Measurements from ENCODE around the gene MEF2D. TPM values are rescaled to one million over a fixed set of nuclear protein-coding genes. Genes with fewer than 3 reads are reported as not detected.

The MEF2D gene
- total RNA-seq, 4 donors from 2014 or later = 26.4 to 80.6 (median 32.0) TPM

DNA sequence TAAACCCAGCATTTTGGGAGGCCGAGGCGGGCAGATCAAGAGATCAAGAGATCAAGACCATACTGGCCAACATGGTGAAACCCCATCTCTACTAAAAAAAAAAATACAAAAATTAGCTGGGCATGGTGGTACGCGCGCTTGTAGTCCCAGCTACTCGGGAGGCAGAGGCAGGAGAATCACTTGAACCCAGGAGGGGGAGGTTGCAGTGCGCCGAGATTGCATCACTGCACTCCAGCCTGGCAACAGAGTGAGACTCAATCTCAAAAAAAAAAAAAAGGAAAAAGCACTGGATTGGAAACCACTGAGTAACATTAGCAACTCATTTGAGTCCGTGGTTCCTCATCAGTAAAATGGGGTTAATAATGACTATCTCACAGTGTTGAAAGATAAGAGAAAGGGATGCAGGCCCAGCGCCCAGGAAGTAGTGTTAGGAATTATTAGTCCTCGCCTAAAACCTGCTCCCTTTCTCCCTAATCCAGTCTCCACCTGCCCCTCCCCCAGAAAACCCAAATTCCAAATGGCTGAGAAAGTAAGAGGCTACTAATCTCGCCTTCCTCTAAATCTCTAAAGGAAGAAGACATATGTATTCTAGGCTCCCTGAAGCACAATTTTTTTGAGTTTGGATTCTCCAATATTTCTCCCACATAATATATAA, 82.0 kb downstream of the MEF2D start:
- Histone ChIP-seq H3K27me3 (peaks cover 32% of the 10 kb centered on the region), H3K4me3 (replicated peaks in 1 of 3) (no peak overlapping the region), H3K4me1 (peaks cover 15 to 23% of the 10 kb centered on the region in 2 donors), H3K36me3 (no peaks in the 10 kb centered on the region), H3K27ac (no peak overlapping the region), H3K9me3 (no peaks in the 10 kb centered on the region)
- WGBS, 2 donors = 84 to 86% methylated on average over 12 of the region's 12 CpGs
- DNase-seq = no peak
- TF ChIP-seq, protein P1, sequence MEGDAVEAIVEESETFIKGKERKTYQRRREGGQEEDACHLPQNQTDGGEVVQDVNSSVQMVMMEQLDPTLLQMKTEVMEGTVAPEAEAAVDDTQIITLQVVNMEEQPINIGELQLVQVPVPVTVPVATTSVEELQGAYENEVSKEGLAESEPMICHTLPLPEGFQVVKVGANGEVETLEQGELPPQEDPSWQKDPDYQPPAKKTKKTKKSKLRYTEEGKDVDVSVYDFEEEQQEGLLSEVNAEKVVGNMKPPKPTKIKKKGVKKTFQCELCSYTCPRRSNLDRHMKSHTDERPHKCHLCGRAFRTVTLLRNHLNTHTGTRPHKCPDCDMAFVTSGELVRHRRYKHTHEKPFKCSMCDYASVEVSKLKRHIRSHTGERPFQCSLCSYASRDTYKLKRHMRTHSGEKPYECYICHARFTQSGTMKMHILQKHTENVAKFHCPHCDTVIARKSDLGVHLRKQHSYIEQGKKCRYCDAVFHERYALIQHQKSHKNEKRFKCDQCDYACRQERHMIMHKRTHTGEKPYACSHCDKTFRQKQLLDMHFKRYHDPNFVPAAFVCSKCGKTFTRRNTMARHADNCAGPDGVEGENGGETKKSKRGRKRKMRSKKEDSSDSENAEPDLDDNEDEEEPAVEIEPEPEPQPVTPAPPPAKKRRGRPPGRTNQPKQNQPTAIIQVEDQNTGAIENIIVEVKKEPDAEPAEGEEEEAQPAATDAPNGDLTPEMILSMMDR (IDR thresholded peaks at IDR 0.05) = no peak
- TF ChIP-seq POLR2A (IDR thresholded peaks at IDR 0.05) = no peak
- intact Hi-C loops (cut with DNase I) = no loop called here

DNA sequence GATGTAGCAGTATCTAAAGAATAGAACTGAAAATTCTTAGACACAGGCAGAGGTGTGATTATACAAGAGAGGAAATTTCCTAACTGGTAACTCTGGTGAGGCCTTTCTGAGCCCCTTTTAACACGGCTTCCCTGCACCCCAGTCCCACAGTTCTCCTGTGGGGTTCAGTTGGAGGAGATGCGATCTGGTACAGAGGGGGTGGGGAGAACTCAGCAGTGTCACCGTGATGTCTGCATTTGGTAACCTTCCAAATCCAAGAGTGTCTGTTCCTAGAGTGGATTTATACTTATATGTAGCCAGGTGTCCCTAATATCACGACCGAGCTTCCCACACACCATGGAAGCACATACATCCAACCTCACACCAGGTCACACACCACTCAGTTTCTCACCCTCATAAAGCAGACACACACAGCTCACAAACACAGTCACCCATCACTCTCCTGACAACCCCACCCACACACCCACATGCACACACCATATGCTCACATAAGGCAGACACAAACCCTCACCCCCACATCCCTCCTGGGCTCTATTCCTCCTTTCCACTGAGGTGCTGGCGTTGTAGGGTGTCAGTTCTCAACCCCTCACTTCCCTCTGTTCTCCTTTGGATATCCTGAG, 83.1 kb downstream of the MEF2D start:
- intact Hi-C loops (cut with DNase I) = no loop called here
- DNase-seq = no peak
- no peak overlapping the region for H3K4me3 ChIP-seq (replicated peaks in 1 of 3)
- WGBS, 2 donors = 79 to 81% methylated on average over 6 of the region's 6 CpGs
- no peaks in the 10 kb centered on the region for H3K9me3 ChIP-seq
- H3K27ac ChIP-seq = no peak overlapping the region
- H3K4me1 ChIP-seq = peaks cover 15 to 23% of the 10 kb centered on the region in 2 donors
- peaks cover 32% of the 10 kb centered on the region for H3K27me3 ChIP-seq
- TF ChIP-seq, protein P1 (IDR thresholded peaks at IDR 0.05) = no peak
- no peak for TF ChIP-seq POLR2A (IDR thresholded peaks at IDR 0.05)
- H3K36me3 ChIP-seq = no peaks in the 10 kb centered on the region

DNA sequence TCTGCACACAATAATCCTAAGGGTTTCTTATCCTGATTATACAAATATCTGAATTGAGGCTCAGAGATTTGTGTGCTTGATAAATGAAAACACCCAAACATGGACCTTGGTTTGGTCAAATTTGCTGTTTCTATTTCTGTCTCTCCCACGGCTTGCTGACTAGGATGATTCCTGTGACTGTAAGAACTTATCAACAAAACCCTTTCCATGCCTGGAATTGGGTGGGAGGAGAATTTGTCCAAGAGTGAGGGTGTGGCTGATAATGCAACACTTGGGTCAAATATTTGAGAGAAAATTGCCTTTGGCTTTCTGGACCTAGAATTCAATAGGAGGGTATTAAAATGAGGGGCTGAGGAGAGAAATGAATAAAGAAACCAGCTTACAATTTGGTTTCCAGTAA, 83.6 kb downstream of the MEF2D start:
- DNase-seq = no peak
- Histone ChIP-seq H3K4me1 (peaks cover 15 to 22% of the 10 kb centered on the region in 2 donors), H3K4me3 (replicated peaks in 1 of 3) (no peak overlapping the region), H3K36me3 (no peaks in the 10 kb centered on the region), H3K9me3 (no peaks in the 10 kb centered on the region), H3K27ac (no peak overlapping the region), H3K27me3 (peaks cover 32% of the 10 kb centered on the region)
- intact Hi-C loops (cut with DNase I) = no loop called here
- 56 to 64% methylated on average over 1 of the region's 1 CpG for WGBS, 2 donors
- TF ChIP-seq, protein P1 (IDR thresholded peaks at IDR 0.05) = no peak
- no peak for TF ChIP-seq POLR2A (IDR thresholded peaks at IDR 0.05)

DNA sequence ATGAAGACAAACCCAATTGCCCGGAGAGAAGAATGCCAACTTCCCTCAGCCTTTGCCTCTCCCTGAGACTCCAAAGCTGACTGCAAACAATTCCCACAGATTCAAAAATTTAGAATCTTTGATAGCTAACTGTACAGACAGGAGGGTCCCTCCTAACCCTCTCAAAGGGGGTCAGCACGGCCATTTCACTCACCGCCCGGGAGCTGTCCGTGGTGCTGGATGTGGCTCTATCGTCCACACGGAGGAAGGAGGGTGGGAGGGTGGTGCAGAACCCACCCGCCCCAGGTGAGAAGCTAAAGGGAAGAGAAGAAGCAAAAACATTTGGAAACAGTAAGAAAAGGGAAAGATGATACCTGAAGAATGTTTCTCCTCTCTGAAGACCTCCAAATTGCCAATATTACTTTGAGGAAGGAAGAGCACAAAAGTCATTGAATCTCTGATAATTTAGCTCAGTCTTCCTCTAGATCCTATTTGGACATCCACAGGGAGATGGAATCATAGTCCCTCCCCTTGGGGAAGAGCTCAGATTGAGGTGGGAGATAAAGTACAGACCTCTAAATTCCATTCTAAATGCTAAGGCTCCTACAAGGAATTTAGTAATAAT, 86.0 kb downstream of the MEF2D start:
- Histone ChIP-seq H3K9me3 (no peaks in the 10 kb centered on the region), H3K27ac (no peak overlapping the region), H3K36me3 (no peaks in the 10 kb centered on the region), H3K4me1 (no peaks in the 10 kb centered on the region), H3K4me3 (replicated peaks in 1 of 3) (no peak overlapping the region), H3K27me3 (peaks cover 12% of the 10 kb centered on the region)
- no peak for TF ChIP-seq POLR2A (IDR thresholded peaks at IDR 0.05)
- TF ChIP-seq, protein P1 (IDR thresholded peaks at IDR 0.05) = no peak
- 11 to 14% methylated on average over 8 of the region's 8 CpGs for WGBS, 2 donors
- no peak for DNase-seq
- intact Hi-C loops (cut with DNase I) = no loop called here

MicroRNA genes within 50 kb of the gene (microRNA counts, 767-probe panel; counts per million panel counts)
- microRNA hsa-miR-9-5p = 2,159 to 2,504 counts per million in 2 donors

Small RNA genes within 50 kb of the gene (microRNA-seq; reads per million reads assigned to microRNA genes)
- gene MIR9-1 = not detected

Small RNA genes within 50 kb of the gene (small RNA-seq; reads per million reads assigned to genes)
- not detected for gene MIR9-1
- not detected for gene RF00019

Other genes starting within 250 kb of the MEF2D start
- gene SMG5, start 217.9 kb downstream of the MEF2D start, total RNA-seq = 10 to 100 TPM; 57.2 to 89.0 (median 76.1) TPM
- gene TMEM79, start 216.4 kb downstream of the MEF2D start, total RNA-seq = 1 to 10 TPM in 3 of 4 donors, under 1 TPM in 1; 0.96 to 2.2 (median 1.7) TPM
- 10 to 100 TPM; 43.3 to 56.1 (median 49.8) TPM for gene GLMP, start 205.1 kb downstream of the MEF2D start, total RNA-seq
- gene VHLL, start 201.5 kb downstream of the MEF2D start, total RNA-seq = not detected
- 100 to 1,000 TPM; 121 to 214 (median 170) TPM for gene CCT3, start 162.5 kb downstream of the MEF2D start, total RNA-seq
- gene TSACC, start 162.2 kb downstream of the MEF2D start, total RNA-seq = 1 to 10 TPM in 2 of 4 donors, not detected in 2; 1.2 to 8.3 TPM
- not detected for gene RHBG, start 131.6 kb downstream of the MEF2D start, total RNA-seq
- 1 to 10 TPM in 1 of 4 donors, under 1 TPM in 3; 0.15 to 1.4 (median 0.50) TPM for gene IQGAP3, start 71.8 kb upstream of the MEF2D start, total RNA-seq
- under 1 TPM in 2 of 4 donors, not detected in 2; 0.27 to 0.67 TPM for gene TTC24, start 78.9 kb upstream of the MEF2D start, total RNA-seq
- 100 to 1,000 TPM in 3 of 4 donors, 10 to 100 TPM in 1; 69.1 to 176 (median 117) TPM for gene NAXE, start 91.0 kb upstream of the MEF2D start, total RNA-seq
- gene GPATCH4, start 100.7 kb upstream of the MEF2D start, total RNA-seq = 10 to 100 TPM; 14.1 to 49.2 (median 24.5) TPM
- gene HAPLN2, start 118.6 kb upstream of the MEF2D start, total RNA-seq = under 1 TPM in 1 of 4 donors, not detected in 3; 0.79 TPM
- 1 to 10 TPM in 1 of 4 donors, under 1 TPM in 1, not detected in 2; 0.54 to 1.1 TPM for gene BCAN, start 141.3 kb upstream of the MEF2D start, total RNA-seq
- 10 to 100 TPM in 2 of 4 donors, 1 to 10 TPM in 2; 4.3 to 10.4 (median 9.0) TPM for gene NES, start 176.6 kb upstream of the MEF2D start, total RNA-seq
- 10 to 100 TPM in 1 of 4 donors, 1 to 10 TPM in 2, not detected in 1; 3.0 to 15.3 (median 4.5) TPM for gene CRABP2, start 204.8 kb upstream of the MEF2D start, total RNA-seq
- 10 to 100 TPM; 15.5 to 33.4 (median 25.3) TPM for gene METTL25B, start 227.7 kb upstream of the MEF2D start, total RNA-seq
- 10 to 100 TPM; 13.6 to 34.9 (median 18.2) TPM for gene ISG20L2, start 228.0 kb upstream of the MEF2D start, total RNA-seq
- 10 to 100 TPM; 22.9 to 55.6 (median 35.9) TPM for gene MRPL24, start 240.3 kb upstream of the MEF2D start, total RNA-seq